GM12878 (cell line): Measurements from ENCODE around the gene ARID3B. TPM values are rescaled to one million over a fixed set of nuclear protein-coding genes. Genes with fewer than 3 reads are reported as not detected.

Experiments used
- BCLAF1 ChIP-seq: fragments of 450-650 bp; IDR thresholded peaks from 2 replicates; pipeline ENCODE4 v1.6.1; 2017; ENCODE audit warnings: antibody characterized with exemption, mild to moderate bottlenecking, moderate library complexity
- CEBPZ ChIP-seq: fragments of 150-350 bp; IDR thresholded peaks from 2 replicates; pipeline ENCODE4 v1.6.1; 2016; ENCODE audit warnings: low read depth, low read length
- CHD4 ChIP-seq: fragments of 200-600 bp; sonication (generic); IDR thresholded peaks from 2 replicates; pipeline ENCODE4 v1.6.1; 2016; ENCODE audit warnings: mild to moderate bottlenecking
- CTCF ChIP-seq, 3 experiments: IDR thresholded peaks in 2 of 3; conservative IDR thresholded peaks in 1 of 3; 2 replicates each; pipeline ENCODE4 v1.5.1; 2011; ENCODE audit warnings: low read depth in 3 of 3, low read length in 3 of 3, mild to moderate bottlenecking in 3 of 3, control low read depth in 2 of 3, moderate library complexity in 2 of 3, inconsistent platforms in 1 of 3, mixed read lengths in 1 of 3; ENCODE audit not compliant: control insufficient read depth in 2 of 3, insufficient read depth in 1 of 3; ENCODE audit errors: extremely low read depth in 1 of 3
- EP300 ChIP-seq, 2 experiments: fragments of 150-350 bp in 1 of 2; IDR thresholded peaks; 2 replicates each; pipeline ENCODE4 v1.6.1; 2011 to 2012; ENCODE audit warnings: low read depth in 2 of 2, low read length in 2 of 2, borderline replicate concordance in 1 of 2, improper control_type of control experiment in 1 of 2, inconsistent platforms in 1 of 2; ENCODE audit not compliant: control insufficient read depth in 1 of 2
- FOXM1 ChIP-seq: IDR thresholded peaks from 2 replicates; pipeline ENCODE4 v1.6.1; 2012; ENCODE audit warnings: low read depth, mild to moderate bottlenecking, inconsistent platforms, low read length, moderate library complexity
- IRF4 ChIP-seq: IDR thresholded peaks from 2 replicates; pipeline ENCODE4 v1.6.1; 2011; ENCODE audit warnings: low read depth, low read length
- MEF2A ChIP-seq: IDR thresholded peaks from 2 replicates; pipeline ENCODE4 v1.6.1; 2011; ENCODE audit warnings: low read depth, mild to moderate bottlenecking, low read length, moderate library complexity; ENCODE audit not compliant: insufficient read depth
- NR2C2 ChIP-seq: IDR thresholded peaks from 2 replicates; pipeline ENCODE4 v1.6.1; 2011; ENCODE audit warnings: borderline replicate concordance, low read depth; ENCODE audit not compliant: control insufficient read depth, insufficient read length
- NRF1 ChIP-seq: conservative IDR thresholded peaks from 2 replicates; pipeline ENCODE4 v1.6.1; 2011; ENCODE audit warnings: mild to moderate bottlenecking, low read depth, low read length, improper control_type of control experiment
- RAD51 ChIP-seq: fragments of 450-650 bp; IDR thresholded peaks from 2 replicates; pipeline ENCODE4 v1.6.1; 2016; ENCODE audit warnings: moderate library complexity, mild to moderate bottlenecking, inconsistent platforms
- RCOR1 ChIP-seq: conservative IDR thresholded peaks from 2 replicates; pipeline ENCODE4 v1.6.1; 2012; ENCODE audit warnings: low read depth, low read length, improper control_type of control experiment
- ZBTB4 ChIP-seq: fragments of 450-650 bp; formaldehyde crosslinking; IDR thresholded peaks from 2 replicates; pipeline ENCODE4 v1.4.0; 2022; ENCODE audit warnings: mild to moderate bottlenecking, moderate library complexity
- ZSCAN29 ChIP-seq: fragments of 450-650 bp; IDR thresholded peaks from 2 replicates; pipeline ENCODE4 v1.6.1; 2017; ENCODE audit warnings: mild to moderate bottlenecking, moderate library complexity
- ZZZ3 ChIP-seq: IDR thresholded peaks from 2 replicates; pipeline ENCODE4 v1.6.1; 2011; ENCODE audit warnings: low read depth; ENCODE audit not compliant: control insufficient read depth, insufficient read length
- polyA plus RNA-seq, 11 experiments: library from polyadenylated mRNA; depleted of rRNA in 4 of 11; unstranded in 6 of 11; stranded (reverse) in 5 of 11; fragments of >200 nt; fragmentation: Nextera tagmentation in 4 of 11; fragmentation: Illumina TruSeq in 1 of 11; extraction: Ambion mirVana in 4 of 11; extraction: Trizol in 1 of 11; gene quantifications; 1 replicate in 1 of 11; 2 replicates in 10 of 11; pipeline versions ENCODE4 v1.2.1 to v1.2.3, GENCODE V29; 2011 to 2016; ENCODE audit warnings: inconsistent platforms in 2 of 11, missing spikeins in 2 of 11, low read depth in 1 of 11
- total RNA-seq, 4 experiments: library from RNA; depleted of rRNA in 3 of 4; stranded (reverse); fragments of >200 nt in 3 of 4; fragmentation: Illumina TruSeq in 1 of 4; extraction: Trizol in 1 of 4; gene quantifications; 2 replicates each; pipeline versions ENCODE4 v1.2.1 to v1.2.3, GENCODE V29; 2013 to 2021

ARID3B gene
- total and polyA plus RNA-seq, 10 of the 15 experiments (the other 5 are each of a cell fraction or from before 2014, with no cell fraction given) = 1.1 to 33.4 (median 24.0) TPM

- TF ChIP-seq EP300 (IDR thresholded peaks at IDR 0.05; ENCODE audit: borderline replicate concordance in 1 of 2, control insufficient read depth in 1 of 2, low read depth in 2 of 2, low read length in 2 of 2) = no peak
- TF ChIP-seq CHD4 = no peak
- TF ChIP-seq RCOR1 = no peak
- no peak for TF ChIP-seq ZBTB4 (CRISPR knock-in tag)
- TF ChIP-seq CTCF (IDR thresholded peaks at IDR 0.05 in 2 of 3, conservative IDR thresholded peaks at IDR 0.05 in 1 of 3; ENCODE audit: control insufficient read depth in 2 of 3, extremely low read depth in 1 of 3, insufficient read depth in 1 of 3, low read depth in 3 of 3, low read length in 3 of 3) = no peak
- TF ChIP-seq RAD51 = no peak
- no peak for TF ChIP-seq FOXM1
- no peak for TF ChIP-seq CEBPZ
- TF ChIP-seq NRF1 = no peak
- TF ChIP-seq ZZZ3 = no peak
- TF ChIP-seq MEF2A = no peak
- no peak for TF ChIP-seq BCLAF1
- peak; percentile 66; the same call in 1 of the 2 replicates for TF ChIP-seq ZSCAN29
- TF ChIP-seq NR2C2 = no peak
- peak; percentile 51; the same call in 1 of the 2 replicates for TF ChIP-seq IRF4
Measured at GRCh38 chr15:74540761-74541493, at the start of gene ARID3B (continued).
